Superior temporal gyrus (tissue), 1 donor: Measurements from ENCODE around the gene SULT1A1.

Source experiments
- DNase-seq: peaks from one replicate; pipeline ENCODE4 v3.0.0-alpha.2; 2016; ENCODE audit errors: extremely low spot score

SULT1A1 gene

GRCh38 chr16:28561557-28562187 lies 48.2 kb downstream of the SULT1A1 start:
- no peak for DNase-seq

GRCh38 chr16:28558456-28558855 lies 51.4 kb downstream of the SULT1A1 start:
- DNase-seq: no peak

DNA sequence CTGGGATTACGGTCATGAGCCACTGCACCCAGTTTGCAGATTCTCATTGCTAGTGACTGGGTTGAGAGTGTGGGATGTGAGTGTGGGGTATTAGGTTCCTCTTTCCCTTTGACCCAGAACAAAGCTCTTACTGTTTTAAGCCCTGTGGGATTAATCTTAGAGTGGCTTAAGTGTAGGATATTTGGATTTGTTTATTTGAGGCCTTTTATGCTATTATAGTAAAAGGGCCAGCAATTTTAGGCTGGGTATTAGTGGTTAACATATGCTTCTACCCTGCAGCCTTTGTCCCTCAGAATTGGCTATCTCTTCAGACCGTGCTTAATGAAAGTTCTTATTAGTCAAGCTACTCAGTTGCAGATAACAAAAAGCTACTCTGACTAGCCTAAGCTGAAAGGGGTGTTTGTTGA lies 52.9 kb downstream of the SULT1A1 start:
- DNase-seq: no peak

GRCh38 chr16:28555561-28555960 lies 54.3 kb downstream of the SULT1A1 start:
- DNase-seq: no peak
